Measurements from ENCODE around the gene CD151. TPM values are rescaled to one million over a fixed set of nuclear protein-coding genes. Genes with fewer than 3 reads are reported as not detected.

The CD151 gene
- total and polyA plus RNA-seq, 2 experiments from 2014 or later: 62.9 to 109 TPM

- Histone ChIP-seq H3K4me2 (peak within 1 kb of the TSS; percentile 85), H3K27me3 (ENCODE audit: insufficient read depth) (no peaks in the 10 kb centered on the region), H3K4me3 (peak within 1 kb of the TSS; percentile 73), H3K27ac (ENCODE audit: low read depth) (no peak within 1 kb of the TSS), H3K36me3 (ENCODE audit: insufficient read depth) (no peaks in the 10 kb centered on the region), H3F3A (replicated peaks; ENCODE audit: low read depth) (peaks cover 12% of the 10 kb centered on the region), H2AFZ (peak within 1 kb of the TSS; percentile 69; the same call in 1 of the 2 replicates), H3K9me2 (ENCODE audit: insufficient read depth) (no peaks in the 10 kb centered on the region), H4K20me1 (replicated peaks; ENCODE audit: insufficient read depth) (peaks cover 21% of the 10 kb centered on the region), H3K79me2 (replicated peaks; ENCODE audit: insufficient read depth) (0 out of 2 replicates have a peak, but pooled peaks cover 5% of the 10 kb centered on the region), H3K4me1 (ENCODE audit: insufficient read depth) (peaks cover 7% of the 10 kb centered on the region; the same call in 1 of the 2 replicates)
- peak within 1 kb of the TSS; percentile 83 for H3K4me3 Mint-ChIP-seq
- H3K9me3 Mint-ChIP-seq: no peaks in the 10 kb centered on the region
- H3K27ac Mint-ChIP-seq: no peak within 1 kb of the TSS
- peak; percentile 51 for DNase-seq (ENCODE audit: low spot score)
- ATAC-seq: peak; percentile 4
- H3K27me3 Mint-ChIP-seq (ENCODE audit: insufficient read depth, low read depth, poor library complexity): peaks cover 27% of the 10 kb centered on the region
- H3K36me3 Mint-ChIP-seq (ENCODE audit: low read depth): peaks cover 12% of the 10 kb centered on the region; the same call in 2 of the 3 replicates
- H3K4me1 Mint-ChIP-seq: peaks cover 6% of the 10 kb centered on the region
- TF ChIP-seq NANOG (IDR thresholded peaks at IDR 0.05; ENCODE audit: borderline replicate concordance) (no peak), CREB1 (CRISPR knock-in tag; IDR thresholded peaks at IDR 0.05; ENCODE audit: low read depth) (no peak), REST (IDR thresholded peaks at IDR 0.05; ENCODE audit: unreplicated experiment) (no peak), POLR2AphosphoS5 (IDR thresholded peaks at IDR 0.05; ENCODE audit: low read depth) (no peak; the same call in 1 of the 2 replicates), ZNF462 (CRISPR knock-in tag; IDR thresholded peaks at IDR 0.05) (no peak), CTCF (conservative IDR thresholded peaks at IDR 0.05; ENCODE audit: low read depth in 2 of 2) (no peak), EZH2 (IDR thresholded peaks at IDR 0.05; ENCODE audit: low read depth, unreplicated experiment) (no peak), EZH2phosphoT487 (IDR thresholded peaks at IDR 0.05; ENCODE audit: unreplicated experiment) (no peak), STAT1 (IDR thresholded peaks at IDR 0.05; ENCODE audit: unreplicated experiment) (no peak)
Observed at GRCh38 chr11:818396-819128, 14.2 kb upstream of the CD151 start, which contains the start of gene PNPLA2. Gene PNPLA2, plus strand, starts transcription at chr11:818914. Its CDS starts 805 bp downstream, at chr11:819719.
